Neural progenitor cell (in vitro differentiated cells): ENCODE data around the gene AP1G1.

Experiments used
- CTCF ChIP-seq: fragments of 200-600 bp; sonication (generic); IDR thresholded peaks from 2 replicates; pipeline ENCODE4 v1.5.1; 2017; ENCODE audit warnings: antibody characterized with exemption, mild to moderate bottlenecking
- EZH2 ChIP-seq: fragments of 200-600 bp; sonication (generic); IDR thresholded peaks from 2 replicates; pipeline ENCODE4 v1.6.1; 2017; ENCODE audit warnings: antibody characterized with exemption, mild to moderate bottlenecking, moderate library complexity
- EZH2phosphoT487 ChIP-seq: fragments of 200-600 bp; sonication (generic); IDR thresholded peaks from 2 replicates; pipeline ENCODE4 v1.6.1; 2017; ENCODE audit warnings: antibody characterized with exemption

GRCh38 chr16:71711789-71712188 lies 96.8 kb downstream of the AP1G1 start:
- TF ChIP-seq CTCF (no peak), EZH2 (no peak), EZH2phosphoT487 (no peak)
